HG02610 (cell line): ENCODE results near the gene HK1.
"Not testable (repeated sequence)": the region's sequence is repeated elsewhere in the genome, so short reads cannot be mapped to it uniquely, and the experiment has no call there.

ENCODE experiments used
- ATAC-seq: cut with Tn5 transposase; IDR thresholded peaks from one replicate; pipeline ENCODE4 v1.9.1; 2021; ENCODE audit warnings: mild to moderate bottlenecking, moderate library complexity; ENCODE audit not compliant: unreplicated experiment

The HK1 gene

GRCh38 chr10:69254877-69255276 lies 23.4 kb upstream of the HK1 start:
- ATAC-seq = no peak

- no peak for ATAC-seq
Observed at GRCh38 chr10:69259547-69260243, 18.6 kb upstream of the HK1 start.

GRCh38 chr10:69261184-69261583 lies 17.1 kb upstream of the HK1 start:
- ATAC-seq = no peak

GRCh38 chr10:69262292-69262751 lies 16.0 kb upstream of the HK1 start:
- ATAC-seq = peak; percentile 45

- no peak for ATAC-seq
Observed at GRCh38 chr10:69265521-69265920, 12.8 kb upstream of the HK1 start.

GRCh38 chr10:69268761-69269416 lies 9.4 kb upstream of the HK1 start:
- no peak for ATAC-seq

GRCh38 chr10:69269761-69270160 lies 8.5 kb upstream of the HK1 start:
- no peak for ATAC-seq

- ATAC-seq = no peak
Observed at GRCh38 chr10:69270990-69271389, 7.3 kb upstream of the HK1 start.

- ATAC-seq = no peak
Observed at GRCh38 chr10:69272624-69273023, 5.7 kb upstream of the HK1 start.

- no peak for ATAC-seq
Observed at GRCh38 chr10:69275444-69275843, 2.9 kb upstream of the HK1 start.

GRCh38 chr10:69276503-69276902 lies 1.8 kb upstream of the HK1 start:
- no peak for ATAC-seq

GRCh38 chr10:69279110-69279509 lies 814 bp downstream of the HK1 start:
- ATAC-seq = no peak

- no peak for ATAC-seq
Observed at GRCh38 chr10:69281507-69282413, 3.5 kb downstream of the HK1 start.

- not testable (repeated sequence) for ATAC-seq
Observed at GRCh38 chr10:69284402-69284801, 6.1 kb downstream of the HK1 start.

- ATAC-seq = no peak
Observed at GRCh38 chr10:69285699-69286098, 7.4 kb downstream of the HK1 start.

GRCh38 chr10:69287181-69287580 lies 8.9 kb downstream of the HK1 start:
- no peak for ATAC-seq

- no peak for ATAC-seq
Observed at GRCh38 chr10:69290993-69291392, 12.7 kb downstream of the HK1 start.

GRCh38 chr10:69292459-69292858 lies 14.2 kb downstream of the HK1 start:
- no peak for ATAC-seq

- ATAC-seq = no peak
Observed at GRCh38 chr10:69295027-69295636, 16.8 kb downstream of the HK1 start.

GRCh38 chr10:69303632-69304051 lies 25.3 kb downstream of the HK1 start:
- ATAC-seq = no peak

- no peak for ATAC-seq
Observed at GRCh38 chr10:69306421-69306820, 28.1 kb downstream of the HK1 start.
